ENCODE results near the gene USP7. TPM values are rescaled to one million over a fixed set of nuclear protein-coding genes. Genes with fewer than 3 reads are reported as not detected.

USP7 gene
- total RNA-seq, 4 donors from 2014 or later, result 62.5 to 109 (median 89.1) TPM

DNA sequence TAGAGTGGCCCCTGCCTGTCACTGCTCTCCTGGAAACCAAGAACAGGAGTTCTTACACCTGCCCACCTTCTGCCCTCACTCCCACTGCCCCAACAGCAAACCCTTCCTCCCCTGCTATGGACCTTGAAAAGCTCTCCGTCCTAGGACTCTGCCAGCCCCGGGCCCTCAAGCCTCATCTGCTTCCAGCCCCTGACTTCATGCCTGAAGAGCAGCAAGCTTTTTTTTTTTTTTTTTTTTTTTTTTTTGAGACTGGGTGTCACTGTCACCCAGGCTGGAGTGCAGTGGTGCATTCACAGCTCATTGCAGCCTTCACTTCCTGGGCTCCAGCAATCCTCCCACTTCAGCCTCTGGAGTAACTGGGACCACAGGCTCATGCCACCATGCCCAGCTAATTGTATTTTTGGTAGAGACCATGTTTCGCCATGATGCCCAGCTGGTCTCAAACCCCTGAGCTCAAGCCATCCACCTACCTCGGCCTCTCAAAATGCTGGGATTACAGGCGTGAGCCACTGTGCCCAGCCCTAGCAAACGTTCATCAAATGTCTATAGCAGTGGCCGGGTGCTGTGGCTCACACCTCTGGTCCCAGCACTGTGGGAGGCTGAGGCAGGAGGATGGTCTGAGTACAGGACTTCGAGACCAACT is 111.8 kb downstream of the USP7 start:
- no peak for TF ChIP-seq POLR2A (IDR thresholded peaks at IDR 0.05)
- TF ChIP-seq, protein P1, sequence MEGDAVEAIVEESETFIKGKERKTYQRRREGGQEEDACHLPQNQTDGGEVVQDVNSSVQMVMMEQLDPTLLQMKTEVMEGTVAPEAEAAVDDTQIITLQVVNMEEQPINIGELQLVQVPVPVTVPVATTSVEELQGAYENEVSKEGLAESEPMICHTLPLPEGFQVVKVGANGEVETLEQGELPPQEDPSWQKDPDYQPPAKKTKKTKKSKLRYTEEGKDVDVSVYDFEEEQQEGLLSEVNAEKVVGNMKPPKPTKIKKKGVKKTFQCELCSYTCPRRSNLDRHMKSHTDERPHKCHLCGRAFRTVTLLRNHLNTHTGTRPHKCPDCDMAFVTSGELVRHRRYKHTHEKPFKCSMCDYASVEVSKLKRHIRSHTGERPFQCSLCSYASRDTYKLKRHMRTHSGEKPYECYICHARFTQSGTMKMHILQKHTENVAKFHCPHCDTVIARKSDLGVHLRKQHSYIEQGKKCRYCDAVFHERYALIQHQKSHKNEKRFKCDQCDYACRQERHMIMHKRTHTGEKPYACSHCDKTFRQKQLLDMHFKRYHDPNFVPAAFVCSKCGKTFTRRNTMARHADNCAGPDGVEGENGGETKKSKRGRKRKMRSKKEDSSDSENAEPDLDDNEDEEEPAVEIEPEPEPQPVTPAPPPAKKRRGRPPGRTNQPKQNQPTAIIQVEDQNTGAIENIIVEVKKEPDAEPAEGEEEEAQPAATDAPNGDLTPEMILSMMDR (IDR thresholded peaks at IDR 0.05), result no peak
- Histone ChIP-seq H3K36me3 (peaks cover 21 to 82% (median 27%) of the 10 kb centered on the region in 3 donors), H3K4me1 (peaks cover 10 to 56% (median 32%) of the 10 kb centered on the region in 3 donors), H3K27ac (peak overlapping the region; percentile 62 to 79 (median 77)), H3K27me3 (no peaks in the 10 kb centered on the region), H3K4me3 (no peak overlapping the region), H3K9me3 (no peaks in the 10 kb centered on the region)
- WGBS, 2 donors, result 90 to 93% methylated on average over 2 to 8 of the region's 8 CpGs
- intact Hi-C loops (cut with DNase I), result no loop called here
- DNase-seq, result no peak

DNA sequence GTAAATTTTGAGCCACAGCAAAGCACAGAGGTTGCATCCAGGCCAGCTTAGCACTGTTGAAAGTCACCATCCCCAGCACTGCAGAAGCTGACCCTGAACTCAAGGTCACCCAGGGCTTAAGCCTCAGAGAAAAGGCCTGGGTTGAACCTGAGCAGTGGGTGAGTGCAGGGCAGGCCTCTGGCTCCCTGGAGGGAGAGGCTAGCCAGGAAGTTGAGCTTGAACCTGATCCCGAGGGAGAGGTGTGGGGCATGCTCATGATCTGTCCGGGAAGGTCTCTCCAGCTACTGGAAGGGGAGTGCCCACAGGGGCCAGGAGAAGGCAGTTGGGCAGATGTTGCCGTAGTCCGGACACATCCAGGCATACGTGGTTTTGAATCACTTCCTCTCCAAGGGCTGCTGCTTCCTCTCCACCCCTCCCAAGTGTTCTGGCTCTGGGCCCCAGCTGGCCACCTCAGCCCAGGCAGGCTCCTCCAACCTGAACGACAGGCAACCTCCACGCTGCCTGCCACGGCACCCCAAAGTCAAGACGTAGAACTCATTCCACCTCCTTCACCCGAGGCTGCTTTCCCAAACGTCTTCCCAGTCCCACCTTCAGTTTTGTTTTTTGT is 113.3 kb downstream of the USP7 start:
- Histone ChIP-seq H3K4me3 (no peak overlapping the region), H3K36me3 (peaks cover 12 to 73% (median 12%) of the 10 kb centered on the region in 3 donors), H3K9me3 (no peaks in the 10 kb centered on the region), H3K27me3 (no peaks in the 10 kb centered on the region), H3K4me1 (peaks cover 10 to 70% (median 32%) of the 10 kb centered on the region in 3 donors), H3K27ac (peak overlapping the region; percentile 76 to 85 (median 78))
- WGBS, 2 donors, result 17 to 18% methylated on average over 11 of the region's 11 CpGs
- DNase-seq, result no peak
- TF ChIP-seq, protein P1 (IDR thresholded peaks at IDR 0.05), result no peak
- no peak for TF ChIP-seq POLR2A (IDR thresholded peaks at IDR 0.05)
- intact Hi-C loops (cut with DNase I), result no loop called here

DNA sequence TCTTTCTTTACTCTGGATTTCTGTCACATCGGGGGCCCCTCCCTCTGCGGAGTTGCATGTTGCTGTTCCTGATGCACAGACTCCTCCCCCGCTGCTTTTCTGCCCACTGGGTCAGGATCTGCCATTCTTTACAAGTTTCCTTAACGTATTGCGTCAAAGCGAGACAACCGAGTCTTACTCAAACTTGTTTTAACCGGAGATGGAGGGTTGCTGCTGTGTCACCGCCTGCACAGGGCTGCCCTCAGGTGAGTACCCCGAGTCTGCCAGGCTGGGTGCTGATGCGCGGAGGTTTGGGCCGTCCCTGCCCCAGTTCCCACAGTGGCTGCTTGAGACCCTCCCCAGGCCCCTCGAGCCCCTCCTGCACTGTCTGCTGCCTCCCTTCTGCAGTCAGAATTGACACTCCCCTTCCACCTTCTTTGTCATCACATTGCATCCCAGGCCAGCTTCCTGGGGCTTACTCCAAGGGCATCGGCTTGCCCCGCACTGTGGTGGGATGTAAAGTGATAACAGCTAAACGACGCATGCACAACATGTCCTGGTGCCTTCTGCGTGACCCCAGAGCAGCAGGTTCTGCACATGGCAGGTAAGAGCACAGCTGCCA is 114.2 kb downstream of the USP7 start:
- TF ChIP-seq POLR2A (IDR thresholded peaks at IDR 0.05), result no peak
- TF ChIP-seq, protein P1 (IDR thresholded peaks at IDR 0.05), result no peak
- Histone ChIP-seq H3K4me1 (peaks cover 10 to 72% (median 32%) of the 10 kb centered on the region in 3 donors), H3K9me3 (no peaks in the 10 kb centered on the region), H3K4me3 (no peak overlapping the region), H3K27ac (peak overlapping the region; percentile 76 to 85 (median 78)), H3K27me3 (no peaks in the 10 kb centered on the region), H3K36me3 (peaks cover 7 to 64% (median 9%) of the 10 kb centered on the region in 3 donors)
- intact Hi-C loops (cut with DNase I), result no loop called here
- DNase-seq, result no peak
- WGBS, 2 donors, result 67 to 70% methylated on average over 12 to 16 of the region's 19 CpGs

DNA sequence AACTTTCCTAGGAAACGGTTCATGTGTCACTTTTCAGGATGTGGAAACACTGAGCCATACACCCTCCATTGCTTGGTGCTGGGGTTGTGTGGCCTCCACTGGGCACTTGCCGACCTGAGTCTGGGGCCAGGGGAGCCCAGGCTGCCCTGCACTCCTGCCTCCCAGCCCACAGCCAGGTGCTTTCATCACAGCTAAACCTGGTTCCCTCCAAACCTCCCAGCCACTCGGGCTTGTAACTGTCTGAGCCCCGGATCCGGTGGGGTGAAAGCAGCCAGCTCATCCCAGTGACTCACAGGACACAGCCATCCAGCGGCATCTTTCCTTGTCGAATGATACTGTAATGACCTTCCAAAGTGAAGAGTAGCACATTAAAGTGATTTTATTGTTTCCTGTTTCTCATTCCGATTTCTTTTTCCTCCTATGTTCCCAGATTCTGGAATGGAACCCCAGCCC is 114.7 kb downstream of the USP7 start:
- Histone ChIP-seq H3K27ac (peak overlapping the region; percentile 76 to 85 (median 78)), H3K27me3 (no peaks in the 10 kb centered on the region), H3K9me3 (no peaks in the 10 kb centered on the region), H3K4me3 (no peak overlapping the region), H3K4me1 (peaks cover 10 to 66% (median 32%) of the 10 kb centered on the region in 3 donors), H3K36me3 (peaks cover 5 to 59% (median 9%) of the 10 kb centered on the region in 3 donors)
- TF ChIP-seq, protein P1 (IDR thresholded peaks at IDR 0.05), result no peak
- no peak for TF ChIP-seq POLR2A (IDR thresholded peaks at IDR 0.05)
- intact Hi-C loops (cut with DNase I), result no loop called here
- WGBS, 2 donors, result 37 to 53% methylated on average over 7 to 8 of the region's 8 CpGs
- no peak for DNase-seq

Data from esophagus squamous epithelium (tissue), 5 donors.